Smooth muscle cell (in vitro differentiated cells): ENCODE results near the gene ADAM23. TPM values are rescaled to one million over a fixed set of nuclear protein-coding genes. Genes with fewer than 3 reads are reported as not detected.

ENCODE experiments used
- DNase-seq: peaks from one replicate; lab custom pipeline; 2025; ENCODE audit not compliant: unreplicated experiment; lab: John Stamatoyannopoulos, UW
- H2AFZ ChIP-seq: fragments of 200-600 bp; sonication (generic); 2 replicates; pipeline ENCODE4 v1.6.0; 2016; ENCODE audit warnings: antibody characterized with exemption, low read depth, mild to moderate bottlenecking
- H3F3A ChIP-seq: fragments of 200-600 bp; sonication (generic); 2 replicates; pipeline ENCODE4 v1.6.0; 2017; ENCODE audit warnings: antibody characterized with exemption, low read depth
- H3K27ac ChIP-seq: fragments of 200-600 bp; sonication (generic); 2 replicates; pipeline ENCODE4 v1.5.1; 2016; ENCODE audit warnings: low read depth, mild to moderate bottlenecking
- H3K27me3 ChIP-seq: fragments of 200-600 bp; sonication (generic); 2 replicates; pipeline ENCODE4 v1.6.1; 2016; ENCODE audit warnings: low read depth, mild to moderate bottlenecking
- H3K36me3 ChIP-seq: fragments of 200-600 bp; sonication (generic); 2 replicates; pipeline ENCODE4 v1.5.1; 2016; ENCODE audit warnings: low read depth
- H3K4me1 ChIP-seq: fragments of 200-600 bp; sonication (generic); 2 replicates; pipeline ENCODE4 v1.5.1; 2016; ENCODE audit warnings: low read depth
- H3K4me2 ChIP-seq: fragments of 200-600 bp; sonication (generic); 2 replicates; pipeline ENCODE4 v1.6.0; 2016; ENCODE audit warnings: mild to moderate bottlenecking
- H3K4me3 ChIP-seq: fragments of 200-600 bp; sonication (generic); 2 replicates; pipeline ENCODE4 v1.5.1; 2016; ENCODE audit warnings: mild to moderate bottlenecking
- H3K79me2 ChIP-seq: fragments of 200-600 bp; sonication (generic); 2 replicates; pipeline ENCODE4 v1.6.0; 2016; ENCODE audit warnings: low read depth, mild to moderate bottlenecking
- H3K9ac ChIP-seq: fragments of 200-600 bp; sonication (generic); 2 replicates; pipeline ENCODE4 v1.6.0; 2016; ENCODE audit warnings: low read depth
- H3K9me3 ChIP-seq: fragments of 200-600 bp; sonication (generic); replicated peaks from 2 replicates; pipeline ENCODE4 v1.5.1; 2016; ENCODE audit warnings: low read depth
- H4K20me1 ChIP-seq: fragments of 200-600 bp; sonication (generic); 2 replicates; pipeline ENCODE4 v1.6.0; 2016; ENCODE audit warnings: low read depth
- WGBS: methylation state at CpG from one replicate; pipeline ENCODE4 v1.1.7; 2016; ENCODE audit warnings: low lambda C conversion rate; 5-methylcytosine and 5-hydroxymethylcytosine counted together
- polyA plus RNA-seq: library from polyadenylated mRNA; unstranded; fragments of >200 nt; fragmentation: Nextera tagmentation; extraction: Ambion mirVana; gene quantifications from 2 replicates; pipeline ENCODE4 v1.2.1, GENCODE V29; 2016
- total RNA-seq: library from RNA; depleted of rRNA; stranded (reverse); fragments of >200 nt; gene quantifications from 2 replicates; pipeline ENCODE4 v1.2.3, GENCODE V29; 2014
- TF ChIP-seq, protein P1 (sequence below): fragments of 200-600 bp; sonication (generic); IDR thresholded peaks from 2 replicates; pipeline ENCODE4 v1.5.1; 2017; ENCODE audit warnings: borderline replicate concordance, mild to moderate bottlenecking, antibody characterized with exemption; ENCODE audit not compliant: insufficient read depth, poor library complexity, severe bottlenecking

Gene ADAM23
- total and polyA plus RNA-seq, 2 experiments from 2014 or later = 7.0 to 18.2 TPM

DNA sequence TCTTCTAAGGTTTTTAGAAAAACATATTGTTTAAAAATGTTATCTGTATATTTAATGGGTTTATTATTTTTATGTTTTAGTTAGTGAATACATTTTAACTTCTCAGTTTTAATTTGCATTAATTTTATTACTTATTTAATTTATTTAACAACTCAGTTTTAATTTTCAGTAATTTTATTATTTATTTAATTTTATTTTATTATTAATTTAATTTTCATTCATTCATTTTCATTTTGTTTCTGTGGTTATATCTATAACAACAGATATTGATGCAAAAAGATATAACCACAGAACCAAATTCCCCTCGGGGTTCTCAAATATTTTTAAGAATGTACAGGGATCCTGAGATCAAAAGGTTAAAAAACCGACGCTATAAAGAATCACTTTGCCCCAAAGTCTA is 221.9 kb downstream of the ADAM23 start:
- Histone ChIP-seq H3K4me2 (no peak overlapping the region), H3K4me3 (no peak overlapping the region), H3K79me2 (no peaks in the 10 kb centered on the region), H3K9ac (no peak overlapping the region), H3K27ac (no peak overlapping the region), H3K4me1 (peaks cover 9% of the 10 kb centered on the region), H2AFZ (no peak overlapping the region), H3K27me3 (peaks cover 4% of the 10 kb centered on the region), H3K36me3 (no peaks in the 10 kb centered on the region), H4K20me1 (no peaks in the 10 kb centered on the region), H3F3A (no peaks in the 10 kb centered on the region), H3K9me3 (no peaks in the 10 kb centered on the region)
- 94% methylated on average over 3 of the region's 3 CpGs for WGBS
- DNase-seq = no peak
- TF ChIP-seq, protein P1, sequence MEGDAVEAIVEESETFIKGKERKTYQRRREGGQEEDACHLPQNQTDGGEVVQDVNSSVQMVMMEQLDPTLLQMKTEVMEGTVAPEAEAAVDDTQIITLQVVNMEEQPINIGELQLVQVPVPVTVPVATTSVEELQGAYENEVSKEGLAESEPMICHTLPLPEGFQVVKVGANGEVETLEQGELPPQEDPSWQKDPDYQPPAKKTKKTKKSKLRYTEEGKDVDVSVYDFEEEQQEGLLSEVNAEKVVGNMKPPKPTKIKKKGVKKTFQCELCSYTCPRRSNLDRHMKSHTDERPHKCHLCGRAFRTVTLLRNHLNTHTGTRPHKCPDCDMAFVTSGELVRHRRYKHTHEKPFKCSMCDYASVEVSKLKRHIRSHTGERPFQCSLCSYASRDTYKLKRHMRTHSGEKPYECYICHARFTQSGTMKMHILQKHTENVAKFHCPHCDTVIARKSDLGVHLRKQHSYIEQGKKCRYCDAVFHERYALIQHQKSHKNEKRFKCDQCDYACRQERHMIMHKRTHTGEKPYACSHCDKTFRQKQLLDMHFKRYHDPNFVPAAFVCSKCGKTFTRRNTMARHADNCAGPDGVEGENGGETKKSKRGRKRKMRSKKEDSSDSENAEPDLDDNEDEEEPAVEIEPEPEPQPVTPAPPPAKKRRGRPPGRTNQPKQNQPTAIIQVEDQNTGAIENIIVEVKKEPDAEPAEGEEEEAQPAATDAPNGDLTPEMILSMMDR = no peak

Other genes with a start within 250 kb of the ADAM23 start
- 22.7 and 29.4 TPM in 2 replicates for gene ZDBF2, start 168.9 kb upstream of the ADAM23 start, total RNA-seq
- gene ZDBF2, start 168.9 kb upstream of the ADAM23 start, polyA plus RNA-seq = 2.8 TPM in 2 replicates
- not detected in 2 replicates for gene FAM237A, start 199.0 kb downstream of the ADAM23 start, total RNA-seq
- not detected in 2 replicates for gene FAM237A, start 199.0 kb downstream of the ADAM23 start, polyA plus RNA-seq